PC-3 (cell line): ENCODE measurements around the gene KCNQ1. TPM values are rescaled to one million over a fixed set of nuclear protein-coding genes. Genes with fewer than 3 reads are reported as not detected.

Experiments
- ATAC-seq: fragments of 200-7000 bp; cut with Tn5 transposase; 2 replicates; pipeline ENCODE4 v1.9.1; 2020; ENCODE audit warnings: mild to moderate bottlenecking, moderate library complexity
- BruUV-seq: library from RNA; stranded (reverse); fragments of 400-500 nt; replicated peaks from 2 replicates; lab custom pipeline; 2021; lab: Mats Ljungman, UMichigan
- CTCF ChIA-PET: fragments of 300-600 bp; sonication (Branson Sonifier 250); formaldehyde crosslinking; loops from one replicate; lab custom pipeline; 2022; ENCODE audit warnings: antibody characterized with exemption; lab: Charles Lee
- POLR2A ChIA-PET: fragments of 300-600 bp; sonication (Branson Sonifier 250); formaldehyde crosslinking; loops from one replicate; lab custom pipeline; 2022; ENCODE audit warnings: antibody characterized with exemption; ENCODE audit not compliant: unreplicated experiment; lab: Charles Lee
- DNase-seq: peaks from one replicate; pipeline ENCODE4 v3.0.0-alpha.2; 2015
- H2AFZ ChIP-seq: fragments of 300-600 bp; sonication (generic); 2 replicates; pipeline ENCODE4 v1.6.0; 2016; ENCODE audit warnings: antibody characterized with exemption, low read length
- H3F3A ChIP-seq: fragments of 300-600 bp; sonication (generic); one replicate; pipeline ENCODE4 v1.6.0; 2017; ENCODE audit warnings: antibody characterized with exemption, low read length, control low read depth, mild to moderate bottlenecking; ENCODE audit not compliant: unreplicated experiment
- H3K27ac ChIP-seq: fragments of 300-600 bp; sonication (generic); 2 replicates; pipeline ENCODE4 v1.5.1; 2016; ENCODE audit warnings: mild to moderate bottlenecking, low read length
- H3K27me3 ChIP-seq: fragments of 300-600 bp; sonication (generic); 2 replicates; pipeline ENCODE4 v1.6.1; 2016; ENCODE audit warnings: low read length, mixed read lengths
- H3K36me3 ChIP-seq: fragments of 300-600 bp; sonication (generic); 2 replicates; pipeline ENCODE4 v1.6.1; 2016; ENCODE audit warnings: low read depth, mixed run types, low read length, mixed read lengths
- H3K4me1 ChIP-seq: fragments of 300-600 bp; sonication (generic); 2 replicates; pipeline ENCODE4 v1.5.1; 2016; ENCODE audit warnings: low read length; ENCODE audit not compliant: insufficient read depth
- H3K4me2 ChIP-seq: fragments of 300-600 bp; sonication (generic); 2 replicates; pipeline ENCODE4 v1.6.0; 2016; ENCODE audit warnings: low read length
- H3K4me3 ChIP-seq: fragments of 300-600 bp; sonication (generic); 2 replicates; pipeline ENCODE4 v1.5.1; 2016; ENCODE audit warnings: mild to moderate bottlenecking, low read length, mixed read lengths
- H3K79me2 ChIP-seq: fragments of 300-600 bp; sonication (generic); 2 replicates; pipeline ENCODE4 v1.6.1; 2017; ENCODE audit warnings: low read length, mixed read lengths
- H3K9ac ChIP-seq: fragments of 300-600 bp; sonication (generic); 2 replicates; pipeline ENCODE4 v1.6.0; 2016; ENCODE audit warnings: mild to moderate bottlenecking, low read length
- H3K9me2 ChIP-seq: fragments of 300-600 bp; sonication (generic); replicated peaks from 2 replicates; pipeline ENCODE4 v1.6.1; 2016; ENCODE audit warnings: mixed run types, low read length, mixed read lengths
- H3K9me3 ChIP-seq: fragments of 300-600 bp; sonication (generic); 2 replicates; pipeline ENCODE4 v1.6.1; 2016; ENCODE audit warnings: low read length, mixed read lengths
- H4K20me1 ChIP-seq: fragments of 300-600 bp; sonication (generic); 2 replicates; pipeline ENCODE4 v1.6.1; 2016; ENCODE audit warnings: low read length, mixed read lengths
- CTCF ChIP-seq: fragments of 300-600 bp; sonication (generic); conservative IDR thresholded peaks from 2 replicates; pipeline ENCODE4 v1.5.1; 2017; ENCODE audit warnings: antibody characterized with exemption, low read depth, mild to moderate bottlenecking, low read length
- EZH2 ChIP-seq: fragments of 300-600 bp; sonication (generic); IDR thresholded peaks from one replicate; pipeline ENCODE4 v1.6.1; 2017; ENCODE audit warnings: antibody characterized with exemption, mild to moderate bottlenecking, low read length; ENCODE audit not compliant: unreplicated experiment
- EZH2phosphoT487 ChIP-seq: fragments of 300-600 bp; sonication (generic); IDR thresholded peaks from 2 replicates; pipeline ENCODE4 v1.6.1; 2018; ENCODE audit warnings: mild to moderate bottlenecking, antibody characterized with exemption, low read length, borderline replicate concordance
- intact Hi-C: fragments of 100-400 bp; cut with micrococcal nuclease; formaldehyde crosslinking; loops from 2 replicates; pipeline ENCODE4 v1.9.0; 2023
- total RNA-seq: library from RNA; depleted of rRNA; stranded (reverse); fragments of >200 nt; gene quantifications from 2 replicates; pipeline ENCODE4 v1.2.3, GENCODE V29; 2014

Gene KCNQ1
- total RNA-seq, 1 experiment from 2014 or later, result 0.40 TPM

GRCh38 chr11:2673250-2673610, 228.4 kb downstream of the KCNQ1 start:
- Histone ChIP-seq H3K4me3 (no peak overlapping the region), H2AFZ (no peak overlapping the region), H3K36me3 (no peaks in the 10 kb centered on the region), H3K27ac (no peak overlapping the region), H3K4me2 (no peak overlapping the region), H3K9me3 (no peaks in the 10 kb centered on the region), H3K79me2 (peaks cover 19% of the 10 kb centered on the region), H3K4me1 (no peaks in the 10 kb centered on the region), H3K9me2 (no peaks in the 10 kb centered on the region), H3K27me3 (no peaks in the 10 kb centered on the region), H4K20me1 (0 out of 2 replicates have a peak, but pooled peaks cover 6% of the 10 kb centered on the region), H3F3A (no peaks in the 10 kb centered on the region), H3K9ac (no peak overlapping the region)
- DNase-seq, result no peak
- no peak for TF ChIP-seq CTCF
- no peak for TF ChIP-seq EZH2
- no peak for TF ChIP-seq EZH2phosphoT487
- no peak for ATAC-seq
- ChIA-PET CTCF (no interaction called here), POLR2A (no interaction called here)
- no TSS peak for BruUV-seq
- intact Hi-C loops, result no loop called here

GRCh38 chr11:2673871-2674471, 229.2 kb downstream of the KCNQ1 start:
- no TSS peak for BruUV-seq
- CTCF ChIA-PET, result no interaction called here
- POLR2A ChIA-PET, result no interaction called here
- Histone ChIP-seq H3K27me3 (no peaks in the 10 kb centered on the region), H3K4me2 (no peak overlapping the region), H3K4me1 (no peaks in the 10 kb centered on the region), H3K9me2 (no peaks in the 10 kb centered on the region), H3F3A (no peaks in the 10 kb centered on the region), H3K9ac (no peak overlapping the region), H3K36me3 (no peaks in the 10 kb centered on the region), H3K4me3 (no peak overlapping the region), H3K9me3 (no peaks in the 10 kb centered on the region), H3K27ac (no peak overlapping the region), H3K79me2 (peaks cover 24% of the 10 kb centered on the region), H4K20me1 (0 out of 2 replicates have a peak, but pooled peaks cover 6% of the 10 kb centered on the region), H2AFZ (no peak overlapping the region)
- DNase-seq (no peak), ATAC-seq (no peak)
- TF ChIP-seq CTCF (no peak), EZH2 (no peak), EZH2phosphoT487 (no peak)
- intact Hi-C loops, result no loop called here

- 0 out of 2 replicates have a peak, but pooled peaks cover 6% of the 10 kb centered on the region for H4K20me1 ChIP-seq
- intact Hi-C loops, result no loop called here
- no peak overlapping the region for H2AFZ ChIP-seq
- H3K4me3 ChIP-seq, result no peak overlapping the region
- H3K9ac ChIP-seq, result no peak overlapping the region
- ATAC-seq, result no peak
- H3K79me2 ChIP-seq, result peaks cover 24% of the 10 kb centered on the region
- no peak for TF ChIP-seq EZH2
- TF ChIP-seq CTCF, result no peak
- TF ChIP-seq EZH2phosphoT487, result no peak
- H3K36me3 ChIP-seq, result no peaks in the 10 kb centered on the region
- no peaks in the 10 kb centered on the region for H3K9me2 ChIP-seq
- no peaks in the 10 kb centered on the region for H3K9me3 ChIP-seq
- BruUV-seq, result no TSS peak
- no peak for DNase-seq
- H3K4me2 ChIP-seq, result no peak overlapping the region
- CTCF ChIA-PET, result interaction anchor here (0.7 kb wide), 1 partner anchor 45 kb away, joined by 7 read pairs; no protein-coding TSS in a partner anchor
- POLR2A ChIA-PET, result no interaction called here
- no peaks in the 10 kb centered on the region for H3F3A ChIP-seq
- H3K4me1 ChIP-seq, result no peaks in the 10 kb centered on the region
- H3K27ac ChIP-seq, result no peak overlapping the region
- H3K27me3 ChIP-seq, result no peaks in the 10 kb centered on the region
Measured at GRCh38 chr11:2674658-2675131, 229.9 kb downstream of the KCNQ1 start.
